HepG2 (cell line): ENCODE measurements around the gene RPA1. TPM values are rescaled to one million over a fixed set of nuclear protein-coding genes. Genes with fewer than 3 reads are reported as not detected.

Experiments used
- ARNT2 ChIP-seq: sonication (generic); formaldehyde crosslinking; IDR thresholded peaks from 2 replicates; pipeline ENCODE4 v1.8.0; 2022; ENCODE audit warnings: mild to moderate bottlenecking, low read depth, missing genetic modification reagents, moderate library complexity
- ATF3 ChIP-seq: sonication (generic); formaldehyde crosslinking; IDR thresholded peaks from 2 replicates; pipeline ENCODE4 v1.4.0; 2020; ENCODE audit warnings: missing genetic modification reagents
- CHD4 ChIP-seq: fragments of 200-600 bp; sonication (generic); IDR thresholded peaks from 2 replicates; pipeline ENCODE4 v1.7.0; 2017; ENCODE audit warnings: mild to moderate bottlenecking, low read length, borderline replicate concordance
- HNF4G ChIP-seq, 2 experiments: sonication (generic) in 1 of 2; formaldehyde crosslinking in 1 of 2; IDR thresholded peaks; 2 replicates each; pipeline versions ENCODE4 v1.4.0 to v1.6.1; 2011 to 2020; ENCODE audit warnings: borderline replicate concordance in 2 of 2, low read depth in 2 of 2, mild to moderate bottlenecking in 2 of 2, low read length in 1 of 2, missing genetic modification reagents in 1 of 2, moderate library complexity in 1 of 2
- NFRKB ChIP-seq: fragments of 450-650 bp; IDR thresholded peaks from 2 replicates; pipeline ENCODE4 v1.6.1; 2017
- NKX3-1 ChIP-seq: sonication (generic); formaldehyde crosslinking; IDR thresholded peaks from 2 replicates; pipeline ENCODE4 v1.5.0; 2020; ENCODE audit warnings: missing genetic modification reagents
- PAWR ChIP-seq: sonication (generic); formaldehyde crosslinking; IDR thresholded peaks from 2 replicates; pipeline ENCODE4 v1.4.0; 2020; ENCODE audit warnings: missing genetic modification reagents, mild to moderate bottlenecking, borderline replicate concordance
- PRMT3 ChIP-seq: sonication (generic); formaldehyde crosslinking; IDR thresholded peaks from 2 replicates; pipeline ENCODE4 v1.8.1; 2022; ENCODE audit warnings: low read depth, mild to moderate bottlenecking, moderate library complexity, missing genetic modification reagents, borderline replicate concordance
- RARG ChIP-seq: sonication (generic); formaldehyde crosslinking; IDR thresholded peaks from 2 replicates; pipeline ENCODE4 v1.4.0; 2020; ENCODE audit warnings: low read depth, mild to moderate bottlenecking, missing genetic modification reagents
- SCMH1 ChIP-seq: sonication (generic); formaldehyde crosslinking; IDR thresholded peaks from 2 replicates; pipeline ENCODE4 v1.9.0; 2021; ENCODE audit warnings: missing genetic modification reagents, mild to moderate bottlenecking, borderline replicate concordance
- SNAPC2 ChIP-seq: sonication (generic); formaldehyde crosslinking; IDR thresholded peaks from 2 replicates; pipeline ENCODE4 v1.8.1; 2022; ENCODE audit warnings: mild to moderate bottlenecking, missing genetic modification reagents
- TFDP2 ChIP-seq: sonication (generic); formaldehyde crosslinking; IDR thresholded peaks from 2 replicates; pipeline ENCODE4 v1.4.0; 2020; ENCODE audit warnings: missing genetic modification reagents
- U2AF1 ChIP-seq: fragments of 200-400 bp; formaldehyde crosslinking; optimal IDR thresholded peaks from 2 replicates; pipeline ENCODE3; 2017; ENCODE audit warnings: mild to moderate bottlenecking, low read depth, low read length
- YY1 ChIP-seq: IDR thresholded peaks from 2 replicates; pipeline ENCODE4 v1.6.1; 2011; ENCODE audit warnings: low read length, low read depth, moderate library complexity, mild to moderate bottlenecking; ENCODE audit not compliant: insufficient read depth, insufficient replicate concordance
- ZBTB2 ChIP-seq: sonication (generic); formaldehyde crosslinking; IDR thresholded peaks from 2 replicates; pipeline ENCODE4 v1.8.0; 2022; ENCODE audit warnings: low read depth, missing genetic modification reagents
- ZNF350 ChIP-seq: sonication (generic); formaldehyde crosslinking; IDR thresholded peaks from 2 replicates; pipeline ENCODE4 v1.4.0; 2020; ENCODE audit warnings: mild to moderate bottlenecking, low read depth, missing genetic modification reagents, borderline replicate concordance
- ZNF382 ChIP-seq: sonication (generic); formaldehyde crosslinking; IDR thresholded peaks from 2 replicates; pipeline ENCODE4 v1.5.0; 2020; ENCODE audit warnings: missing genetic modification reagents, mild to moderate bottlenecking, borderline replicate concordance
- ZNF644 ChIP-seq: IDR thresholded peaks from 2 replicates; pipeline ENCODE4 v1.6.1; 2016; ENCODE audit warnings: low read depth
- ZNF660 ChIP-seq: sonication (generic); formaldehyde crosslinking; IDR thresholded peaks from 2 replicates; pipeline ENCODE4 v1.5.1; 2020; ENCODE audit warnings: mild to moderate bottlenecking, low read depth, missing genetic modification reagents, borderline replicate concordance
- ZNF776 ChIP-seq: sonication (generic); formaldehyde crosslinking; IDR thresholded peaks from 2 replicates; pipeline ENCODE4 v1.4.0; 2020; ENCODE audit warnings: mild to moderate bottlenecking, missing genetic modification reagents
- polyA plus RNA-seq, 8 experiments: library from polyadenylated mRNA; depleted of rRNA in 3 of 8; stranded (reverse) in 7 of 8; unstranded in 1 of 8; fragments of >200 nt; fragmentation: Illumina TruSeq in 4 of 8; extraction: Trizol in 4 of 8; gene quantifications; 2 replicates each; pipeline versions ENCODE4 v1.2.1 to v1.2.3, GENCODE V29; 2011 to 2016; ENCODE audit warnings: low read depth in 4 of 8, missing spikeins in 1 of 8, mixed read lengths in 1 of 8; ENCODE audit not compliant: insufficient read depth in 1 of 8
- total RNA-seq, 5 experiments: library from RNA; depleted of rRNA; stranded (reverse); fragments of >200 nt; fragmentation: Illumina TruSeq; extraction: Trizol; gene quantifications; 2 replicates each; pipeline ENCODE4 v1.2.3, GENCODE V29; 2016; ENCODE audit warnings: low read depth in 1 of 5
- TF ChIP-seq, protein P1 (sequence below): IDR thresholded peaks from 2 replicates; pipeline ENCODE4 v1.4.0; 2020; ENCODE audit warnings: mild to moderate bottlenecking, missing genetic modification reagents

Gene RPA1
- total and polyA plus RNA-seq, 2 of the 13 experiments (the other 11 are each of a cell fraction or from before 2014, with no cell fraction given): 13.9 to 37.6 TPM

DNA sequence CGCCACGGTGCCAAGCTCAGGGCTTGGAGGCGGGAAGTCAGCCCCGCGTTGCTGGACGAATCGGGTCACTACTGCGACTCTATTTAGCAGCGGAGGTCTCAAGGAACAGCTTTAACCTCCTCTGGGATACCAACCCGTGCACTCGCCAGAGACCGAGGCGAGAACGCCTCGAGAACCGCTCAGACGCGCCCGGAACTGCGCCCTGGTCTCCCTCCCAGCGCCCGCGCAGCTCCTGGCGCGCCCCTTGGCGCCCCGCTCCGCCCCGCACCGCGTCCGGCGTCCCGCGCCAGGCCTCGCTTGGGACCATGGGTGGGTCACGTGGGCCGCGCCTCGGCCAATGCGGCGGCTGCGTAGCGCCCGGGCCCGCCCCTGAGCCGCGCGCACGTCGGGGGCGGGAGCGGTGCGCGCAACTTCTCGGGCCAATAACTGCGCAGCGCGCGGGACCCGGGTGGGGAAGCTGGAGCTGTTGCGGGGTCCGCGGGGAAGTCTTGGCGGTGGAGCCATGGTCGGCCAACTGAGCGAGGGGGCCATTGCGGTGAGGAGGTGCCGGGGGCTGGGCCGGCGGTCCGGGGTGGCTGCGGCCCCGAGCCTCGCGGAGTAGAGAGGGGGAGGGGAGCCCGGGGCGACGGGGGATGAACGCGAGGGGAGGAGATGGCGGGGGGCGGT, at the start of gene RPA1, which contains the start of gene SMYD4 (continued):
- no peak; the same call in none of the 2 replicates for TF ChIP-seq TFDP2
- TF ChIP-seq SNAPC2 (CRISPR knock-in tag): no peak
- no peak for TF ChIP-seq U2AF1
- TF ChIP-seq CHD4: no peak
- TF ChIP-seq ZBTB2 (CRISPR knock-in tag): no peak
- no peak for TF ChIP-seq RARG
- TF ChIP-seq NFRKB: no peak
- TF ChIP-seq ZNF776 (CRISPR knock-in tag): peak; percentile 87; the same call in 1 of the 2 replicates
- no peak for TF ChIP-seq ZNF350 (CRISPR knock-in tag)
- no peak for TF ChIP-seq ZNF644
- no peak for TF ChIP-seq PAWR (CRISPR knock-in tag)
- TF ChIP-seq ZNF660: no peak
- TF ChIP-seq ARNT2: peak; percentile 87
- TF ChIP-seq HNF4G (IDR thresholded peaks at IDR 0.05; ENCODE audit: borderline replicate concordance, low read depth, low read length): no peak
- no peak for TF ChIP-seq HNF4G (CRISPR knock-in tag; IDR thresholded peaks at IDR 0.05; ENCODE audit: borderline replicate concordance, low read depth)
- no peak for TF ChIP-seq PRMT3 (CRISPR knock-in tag)
- no peak for TF ChIP-seq ZNF382
- peak; percentile 60 for TF ChIP-seq YY1
- TF ChIP-seq SCMH1 (CRISPR knock-in tag): no peak
- TF ChIP-seq, protein P1, sequence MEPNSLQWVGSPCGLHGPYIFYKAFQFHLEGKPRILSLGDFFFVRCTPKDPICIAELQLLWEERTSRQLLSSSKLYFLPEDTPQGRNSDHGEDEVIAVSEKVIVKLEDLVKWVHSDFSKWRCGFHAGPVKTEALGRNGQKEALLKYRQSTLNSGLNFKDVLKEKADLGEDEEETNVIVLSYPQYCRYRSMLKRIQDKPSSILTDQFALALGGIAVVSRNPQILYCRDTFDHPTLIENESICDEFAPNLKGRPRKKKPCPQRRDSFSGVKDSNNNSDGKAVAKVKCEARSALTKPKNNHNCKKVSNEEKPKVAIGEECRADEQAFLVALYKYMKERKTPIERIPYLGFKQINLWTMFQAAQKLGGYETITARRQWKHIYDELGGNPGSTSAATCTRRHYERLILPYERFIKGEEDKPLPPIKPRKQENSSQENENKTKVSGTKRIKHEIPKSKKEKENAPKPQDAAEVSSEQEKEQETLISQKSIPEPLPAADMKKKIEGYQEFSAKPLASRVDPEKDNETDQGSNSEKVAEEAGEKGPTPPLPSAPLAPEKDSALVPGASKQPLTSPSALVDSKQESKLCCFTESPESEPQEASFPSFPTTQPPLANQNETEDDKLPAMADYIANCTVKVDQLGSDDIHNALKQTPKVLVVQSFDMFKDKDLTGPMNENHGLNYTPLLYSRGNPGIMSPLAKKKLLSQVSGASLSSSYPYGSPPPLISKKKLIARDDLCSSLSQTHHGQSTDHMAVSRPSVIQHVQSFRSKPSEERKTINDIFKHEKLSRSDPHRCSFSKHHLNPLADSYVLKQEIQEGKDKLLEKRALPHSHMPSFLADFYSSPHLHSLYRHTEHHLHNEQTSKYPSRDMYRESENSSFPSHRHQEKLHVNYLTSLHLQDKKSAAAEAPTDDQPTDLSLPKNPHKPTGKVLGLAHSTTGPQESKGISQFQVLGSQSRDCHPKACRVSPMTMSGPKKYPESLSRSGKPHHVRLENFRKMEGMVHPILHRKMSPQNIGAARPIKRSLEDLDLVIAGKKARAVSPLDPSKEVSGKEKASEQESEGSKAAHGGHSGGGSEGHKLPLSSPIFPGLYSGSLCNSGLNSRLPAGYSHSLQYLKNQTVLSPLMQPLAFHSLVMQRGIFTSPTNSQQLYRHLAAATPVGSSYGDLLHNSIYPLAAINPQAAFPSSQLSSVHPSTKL (CRISPR knock-in tag): no peak
- no peak for TF ChIP-seq NKX3-1 (CRISPR knock-in tag)
- TF ChIP-seq ATF3 (CRISPR knock-in tag): no peak
